NCI-H2196 treated with DMSO at 0.1 percent for 48 hours (cell line): ENCODE data around the gene ZNF549.

Experiments
- DNase-seq: peaks from one replicate; lab custom pipeline; 2025; ENCODE audit not compliant: unreplicated experiment; lab: John Stamatoyannopoulos, UW

Gene ZNF549

DNA sequence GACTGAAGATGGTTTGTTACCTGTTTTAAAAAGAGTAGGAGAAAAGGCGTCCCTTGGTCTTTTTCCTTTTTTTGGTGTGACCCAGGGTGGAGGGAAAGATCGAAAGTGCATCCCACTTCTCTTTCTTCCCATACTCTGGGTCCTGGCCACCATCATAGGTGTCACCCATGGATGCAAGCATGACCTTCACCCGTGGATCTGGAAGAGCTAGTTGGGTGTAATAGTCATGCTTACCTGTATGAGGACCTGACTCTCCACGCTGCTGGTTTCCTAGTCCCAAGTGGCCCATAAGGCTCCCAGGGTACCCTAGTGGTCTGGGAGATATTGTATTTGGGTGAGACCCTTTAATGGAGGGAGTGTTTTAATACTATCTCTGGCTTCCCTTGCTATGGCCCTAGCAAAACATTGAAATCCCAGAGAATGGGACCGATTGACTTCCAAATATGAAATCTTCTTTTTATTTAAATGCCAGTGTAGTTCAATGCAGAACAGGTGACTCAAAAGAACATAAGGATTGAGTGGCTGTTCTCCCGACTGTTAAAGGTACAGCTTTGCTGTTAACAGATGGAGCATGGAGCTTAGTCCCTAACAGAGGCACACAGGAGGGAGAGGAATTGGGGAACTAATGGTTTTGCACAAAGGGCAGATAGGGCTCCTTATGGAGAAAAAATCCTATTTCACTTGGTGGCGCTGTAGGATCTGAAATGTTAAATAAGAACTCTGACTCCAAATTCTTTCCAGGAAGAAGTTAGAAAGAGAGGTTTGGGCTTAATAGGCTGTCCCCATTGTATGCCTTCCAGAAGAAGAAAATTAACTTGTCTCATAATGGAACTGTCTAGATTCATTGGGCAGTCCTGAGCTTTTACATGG is 39.5 kb downstream of the ZNF549 start:
- no peak for DNase-seq

DNA sequence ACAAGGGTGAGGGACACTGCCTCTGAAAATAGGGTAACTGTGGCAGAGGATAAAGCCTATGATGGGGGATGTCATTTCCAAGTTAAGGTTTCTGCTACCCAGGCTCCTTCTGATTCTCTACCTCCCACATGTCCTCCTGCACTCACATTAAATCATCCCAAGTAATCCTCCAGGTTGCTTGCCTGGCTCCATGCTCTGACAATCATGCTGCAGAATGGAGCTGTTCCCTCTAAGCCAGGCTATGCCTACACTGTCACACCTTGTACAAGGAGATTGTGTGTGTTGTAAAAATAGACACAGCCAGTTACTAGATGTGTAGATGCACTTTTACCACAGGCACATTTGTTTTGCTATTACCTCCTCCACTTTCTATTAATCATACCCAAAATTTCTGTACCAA is 43.6 kb downstream of the ZNF549 start:
- DNase-seq, result no peak

DNA sequence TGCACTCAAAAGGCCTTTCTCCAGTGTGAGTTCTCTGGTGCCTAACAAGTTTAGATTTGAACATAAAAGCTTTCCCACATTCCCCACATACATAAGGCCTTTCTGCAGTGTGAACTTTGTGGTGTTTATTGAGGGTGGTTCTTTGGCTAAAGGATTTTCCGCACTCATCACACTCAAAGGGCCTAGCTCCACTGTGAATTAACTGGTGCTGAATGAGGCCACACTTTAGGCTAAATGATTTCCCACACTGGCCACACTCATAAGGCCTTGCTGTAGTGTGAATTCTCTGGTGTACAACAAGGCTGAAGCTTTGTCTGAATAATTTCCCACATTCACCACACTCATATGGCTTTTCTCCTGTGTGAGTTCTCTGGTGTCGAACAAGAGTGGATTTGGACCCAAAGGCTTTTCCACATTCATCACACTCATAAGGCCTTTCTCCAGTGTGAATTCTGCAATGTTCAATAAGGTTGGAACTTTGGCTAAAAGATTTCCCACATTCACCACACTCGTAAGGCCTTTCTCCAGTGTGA is 45.3 kb downstream of the ZNF549 start:
- no peak for DNase-seq

DNA sequence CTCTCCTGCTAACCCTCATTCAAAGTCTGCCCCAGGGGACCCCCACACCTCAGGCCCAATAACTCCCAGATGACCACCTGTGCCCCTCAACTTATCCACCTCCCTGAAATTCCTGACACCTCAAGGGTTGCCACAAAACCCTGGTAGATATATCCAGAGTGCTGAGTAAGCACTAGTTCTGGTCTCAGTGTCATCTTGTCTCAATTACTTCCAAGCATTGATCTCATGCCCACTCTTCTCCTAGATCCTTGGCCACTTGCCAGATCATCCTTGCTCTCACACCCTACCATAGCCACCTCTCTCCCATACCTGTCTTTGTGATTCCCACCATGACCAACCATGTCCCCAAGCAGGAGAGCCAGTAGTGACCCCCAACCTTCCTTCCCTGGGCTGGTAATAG is 49.5 kb downstream of the ZNF549 start:
- no peak for DNase-seq

DNA sequence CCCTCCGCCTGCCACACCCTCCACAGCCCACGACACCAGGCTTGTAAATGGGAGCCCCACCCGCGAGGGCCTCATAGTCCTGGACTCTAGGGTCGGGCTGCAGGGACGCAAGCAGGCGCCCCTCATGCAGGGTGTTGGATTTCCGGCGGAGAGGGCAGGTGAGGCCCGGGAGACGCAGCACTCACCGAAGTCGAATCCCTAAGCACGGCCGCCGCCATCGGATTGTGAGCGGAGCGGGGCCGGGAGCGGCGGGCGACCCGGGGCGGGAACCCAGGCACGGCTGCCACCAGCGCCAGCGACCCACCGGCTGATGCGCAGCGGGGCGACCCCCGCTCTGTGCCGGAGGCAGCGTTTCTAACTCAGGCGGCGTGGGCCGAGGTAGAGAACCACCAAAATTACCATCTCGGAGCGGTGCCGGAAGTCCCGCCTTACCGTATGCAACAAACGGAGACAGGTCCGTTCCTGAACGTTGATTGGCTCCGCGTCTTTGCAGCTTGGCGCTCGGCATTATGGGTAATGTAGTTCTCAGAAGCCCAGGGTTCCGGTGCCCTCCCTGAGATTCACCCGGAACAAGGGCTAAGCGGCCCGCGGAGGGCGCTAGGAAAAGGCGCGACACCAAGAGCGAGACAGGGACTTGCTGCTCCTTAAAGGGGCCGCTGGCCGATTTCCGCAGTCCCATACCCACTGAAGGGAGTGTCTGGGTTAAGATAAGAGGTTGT is 51.5 kb downstream of the ZNF549 start, which contains the start of gene ZNF416:
ZNF416 (minus strand) TSS at position 425 of the 719 bp plus-strand sequence; CDS start at position 218, 207 bp downstream.
- peak; percentile 94 for DNase-seq

DNA sequence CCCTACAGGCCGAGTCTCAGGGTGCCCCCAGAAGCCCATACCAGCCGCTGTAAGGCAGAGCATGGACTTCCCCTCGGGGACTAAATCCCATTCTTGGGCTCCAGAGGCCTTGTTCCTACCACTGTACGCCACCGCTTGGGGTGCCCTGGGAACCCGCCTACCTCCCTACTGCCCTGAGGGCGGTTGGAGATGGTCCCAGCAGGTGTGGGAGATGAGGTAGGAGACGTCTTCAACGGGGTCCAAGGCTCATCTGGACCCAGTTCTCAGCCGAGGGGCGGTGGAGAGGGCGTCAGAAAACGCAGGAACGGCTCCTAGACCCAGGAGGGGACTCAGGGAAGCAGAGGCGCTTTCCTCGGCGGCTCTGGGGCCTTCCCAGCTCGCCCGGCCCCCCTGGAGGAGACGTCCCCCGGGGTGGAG is 56.0 kb downstream of the ZNF549 start:
- DNase-seq, result no peak

DNA sequence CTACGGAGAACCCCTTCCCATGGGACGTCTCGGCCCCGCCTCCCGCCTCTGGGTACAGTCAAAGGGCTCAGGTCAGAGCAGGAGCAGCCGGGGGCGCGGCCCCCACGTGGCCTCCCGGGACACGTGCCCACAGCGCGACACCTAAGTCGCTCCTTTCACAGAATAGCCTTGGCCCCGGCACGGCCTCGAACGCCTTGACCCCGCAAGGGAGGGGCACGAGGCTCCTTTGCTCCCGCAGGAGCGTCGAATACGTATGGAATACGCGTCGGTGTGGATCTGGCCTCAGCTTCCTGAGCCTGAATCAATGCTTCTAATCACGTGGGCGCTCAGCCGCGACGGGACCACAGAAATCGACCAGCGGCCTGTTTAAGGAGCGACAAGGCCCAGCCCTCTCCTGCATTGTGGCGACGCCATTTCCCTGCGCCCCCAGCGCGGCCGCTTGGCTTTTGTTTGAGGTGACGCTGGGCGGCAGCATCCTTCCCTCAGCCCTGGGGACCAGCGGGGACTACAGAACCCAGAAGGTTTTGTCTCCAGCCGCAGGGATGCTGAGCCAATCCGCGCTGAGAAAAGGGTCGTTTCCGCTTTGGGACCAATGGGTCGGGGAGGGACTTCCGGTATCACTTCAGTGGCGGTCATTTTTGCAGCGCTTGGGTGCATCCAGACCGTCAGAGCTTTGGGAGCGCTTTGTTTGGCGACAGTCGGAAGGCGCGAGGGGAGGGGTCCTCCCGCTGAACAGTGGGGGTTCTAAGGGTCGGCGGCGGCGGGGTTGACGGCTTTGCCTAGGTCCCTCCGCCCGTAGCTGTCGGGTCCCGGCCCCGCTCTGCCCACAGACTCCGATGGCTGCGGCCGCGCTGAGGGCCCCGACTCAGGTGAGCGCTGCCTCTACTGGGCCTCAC is 56.6 kb downstream of the ZNF549 start, which contains the start of gene ZIK1:
ZIK1 (plus strand) TSS at position 625 of the 896 bp plus-strand sequence; CDS start at position 837, 212 bp downstream.
- peak; percentile 43 for DNase-seq

DNA sequence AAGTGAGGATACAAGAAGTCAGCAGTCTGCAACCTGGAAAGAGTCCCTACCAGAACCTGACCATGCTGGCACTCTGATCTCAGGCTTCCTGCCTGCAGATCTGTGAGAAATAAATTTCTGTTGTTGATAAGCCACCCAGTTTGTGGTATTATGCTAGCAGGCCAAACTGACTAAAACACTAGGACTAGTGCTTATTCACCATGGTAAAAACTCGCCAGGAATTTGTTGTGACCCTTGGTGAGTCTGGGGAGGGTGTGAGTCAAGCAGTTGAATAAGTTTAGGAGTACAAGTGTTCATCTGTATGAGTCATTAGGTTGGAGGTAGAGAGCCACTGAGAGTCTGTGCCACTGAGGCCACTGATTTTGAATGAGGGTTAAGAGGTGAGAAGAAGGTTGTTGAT is 60.4 kb downstream of the ZNF549 start:
- no peak for DNase-seq

DNA sequence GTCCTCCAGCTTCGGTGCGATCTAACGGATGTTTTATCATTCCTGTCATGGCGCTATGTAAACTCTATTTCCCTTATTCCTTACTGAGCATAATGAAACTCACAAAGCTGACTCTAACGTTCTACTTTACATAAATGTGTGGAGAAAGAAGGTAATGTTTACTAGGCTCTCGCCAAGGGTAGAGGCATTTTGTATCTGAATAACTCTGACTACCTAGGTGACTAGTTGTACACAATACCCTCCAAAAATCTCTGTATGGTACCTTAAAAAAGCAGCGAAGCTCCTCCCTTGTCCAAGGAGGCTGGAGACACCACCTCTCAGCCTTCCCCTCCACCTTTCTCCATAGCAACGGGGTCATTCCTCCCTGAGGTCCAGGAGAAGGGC is 72.2 kb downstream of the ZNF549 start:
- no peak for DNase-seq

DNA sequence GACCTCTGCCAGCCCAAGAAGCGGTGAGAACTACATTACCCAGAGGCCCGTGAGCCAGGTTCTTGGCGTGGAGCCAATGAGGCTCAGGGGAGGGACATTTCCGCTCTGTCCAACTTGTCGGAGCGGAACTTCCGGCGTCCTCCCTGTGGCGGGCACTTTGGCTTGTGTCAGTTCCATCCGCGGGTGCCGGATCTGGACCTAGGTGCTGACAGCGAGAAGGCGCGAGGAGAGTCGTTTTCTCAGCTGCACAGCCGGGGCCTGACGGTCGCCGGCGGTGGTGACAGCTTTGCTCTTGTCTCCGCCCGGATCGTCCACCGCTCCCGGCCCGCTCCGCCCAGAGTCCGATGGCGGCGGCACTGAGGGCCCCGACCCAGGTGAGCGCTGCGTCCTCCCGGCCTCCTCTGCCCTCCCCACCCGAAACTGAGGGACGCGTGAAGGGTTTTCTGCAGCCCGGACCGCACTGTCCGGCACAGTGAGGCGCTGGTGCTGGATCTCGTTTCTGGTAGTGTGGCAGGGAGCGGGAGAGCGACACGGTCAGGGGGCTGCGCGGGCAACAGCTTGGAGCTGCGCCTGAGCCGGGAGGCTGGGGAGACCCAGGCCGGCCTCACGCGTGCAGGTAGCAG is 72.7 kb downstream of the ZNF549 start, which contains the start of gene ZNF530:
ZNF530 (plus strand) TSS at position 125 of the 623 bp plus-strand sequence. CDS start 4,461 bp downstream, outside the sequence.
- peak; percentile 87 for DNase-seq

DNA sequence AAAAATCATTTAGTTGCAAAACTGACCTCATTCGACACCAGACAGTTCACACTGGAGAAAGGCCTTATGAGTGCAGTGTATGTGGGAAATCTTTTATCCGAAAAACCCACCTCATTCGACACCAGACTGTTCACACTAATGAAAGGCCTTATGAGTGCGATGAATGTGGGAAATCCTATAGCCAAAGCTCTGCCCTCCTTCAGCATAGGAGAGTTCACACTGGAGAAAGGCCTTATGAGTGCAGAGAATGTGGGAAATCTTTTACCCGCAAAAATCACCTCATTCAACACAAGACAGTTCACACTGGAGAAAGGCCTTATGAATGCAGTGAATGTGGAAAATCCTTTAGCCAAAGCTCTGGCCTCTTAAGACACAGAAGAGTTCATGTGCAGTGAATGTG is 79.8 kb downstream of the ZNF549 start:
- DNase-seq, result no peak
